K562 (cell line): Measurements from ENCODE around the gene TMEM116. TPM values are rescaled to one million over a fixed set of nuclear protein-coding genes. Genes with fewer than 3 reads are reported as not detected.

Experiments
- CCNT2 ChIP-seq: IDR thresholded peaks from 2 replicates; pipeline ENCODE4 v1.6.1; 2011; ENCODE audit warnings: borderline replicate concordance, low read depth, mild to moderate bottlenecking, moderate library complexity, mixed read lengths, low read length; ENCODE audit not compliant: insufficient read length; ENCODE audit errors: extremely low read depth
- CTBP1 ChIP-seq: fragments of 450-650 bp; IDR thresholded peaks from 2 replicates; pipeline ENCODE4 v1.6.1; 2016; ENCODE audit warnings: borderline replicate concordance
- FOXJ2 ChIP-seq: fragments of 200-800 bp; sonication (Bioruptor generic); IDR thresholded peaks from 2 replicates; pipeline ENCODE4 v1.6.1; 2016; ENCODE audit warnings: missing genetic modification characterization, missing compliant biosample characterization
- GATA2 ChIP-seq: sonication (generic); formaldehyde crosslinking; IDR thresholded peaks from 2 replicates; pipeline ENCODE4 v1.4.0; 2020; ENCODE audit warnings: mild to moderate bottlenecking, missing genetic modification reagents
- HCFC1 ChIP-seq: IDR thresholded peaks from 2 replicates; pipeline ENCODE4 v1.6.1; 2012; ENCODE audit warnings: low read depth, low read length, improper control_type of control experiment
- KAT8 ChIP-seq: fragments of 450-650 bp; IDR thresholded peaks from 2 replicates; pipeline ENCODE4 v1.6.1; 2016; ENCODE audit warnings: low read depth, mild to moderate bottlenecking
- MXI1 ChIP-seq: IDR thresholded peaks from 2 replicates; pipeline ENCODE4 v1.6.1; 2011; ENCODE audit warnings: low read depth, mild to moderate bottlenecking, improper control_type of control experiment, low read length
- NR4A1 ChIP-seq, 2 experiments: fragments of 250-450 bp in 1 of 2; fragments of 450-650 bp in 1 of 2; sonication (Bioruptor Pico) in 1 of 2; IDR thresholded peaks; 2 replicates each; pipeline versions ENCODE4 v1.4.0 to v1.6.1; 2016 to 2020; ENCODE audit warnings: mild to moderate bottlenecking in 2 of 2, missing compliant biosample characterization in 1 of 2, missing genetic modification characterization in 1 of 2, moderate library complexity in 1 of 2
- RUNX1 ChIP-seq: sonication (generic); IDR thresholded peaks from 2 replicates; pipeline ENCODE4 v1.6.1; 2016; ENCODE audit warnings: antibody characterized with exemption, low read depth
- SREBF1 ChIP-seq: fragments of 150-350 bp; IDR thresholded peaks from 2 replicates; pipeline ENCODE4 v1.6.1; 2014; ENCODE audit warnings: antibody characterized with exemption, low read depth, low read length, borderline replicate concordance
- ZC3H11A ChIP-seq: IDR thresholded peaks from 2 replicates; pipeline ENCODE4 v1.6.1; 2012; ENCODE audit warnings: low read depth, low read length, improper control_type of control experiment
- ZNF431 ChIP-seq: sonication (generic); formaldehyde crosslinking; IDR thresholded peaks from 2 replicates; pipeline ENCODE4 v1.8.0; 2022; ENCODE audit warnings: mild to moderate bottlenecking, missing genetic modification reagents
- polyA plus RNA-seq, 8 experiments: library from polyadenylated mRNA; depleted of rRNA in 4 of 8; stranded (reverse) in 5 of 8; unstranded in 3 of 8; fragments of >200 nt; fragmentation: Nextera tagmentation in 2 of 8; fragmentation: Illumina TruSeq in 1 of 8; extraction: Ambion mirVana in 2 of 8; extraction: Trizol in 1 of 8; gene quantifications; 2 replicates each; pipeline versions ENCODE4 v1.2.1 to v1.2.3, GENCODE V29; 2011 to 2014; ENCODE audit warnings: inconsistent platforms in 1 of 8, missing spikeins in 1 of 8
- total RNA-seq, 7 experiments: library from RNA; depleted of rRNA in 6 of 7; stranded (reverse); fragments of >200 nt in 6 of 7; fragmentation: Illumina TruSeq in 2 of 7; extraction: Trizol in 2 of 7; gene quantifications; 2 replicates each; pipeline versions ENCODE4 v1.2.1 to v1.2.3, GENCODE V29; 2011 to 2021; ENCODE audit warnings: low replicate concordance in 1 of 7
- TF ChIP-seq, protein P1 (sequence below): sonication (generic); formaldehyde crosslinking; IDR thresholded peaks from 2 replicates; pipeline ENCODE4 v1.8.0; 2022; ENCODE audit warnings: missing genetic modification reagents, mild to moderate bottlenecking, moderate library complexity, borderline replicate concordance
- TF ChIP-seq, protein P2 (sequence below): sonication (generic); formaldehyde crosslinking; IDR thresholded peaks from 2 replicates; pipeline ENCODE4 v1.8.1; 2023; ENCODE audit warnings: mild to moderate bottlenecking, missing genetic modification reagents
- TF ChIP-seq, protein P3 (sequence below): fragments of 450-650 bp; IDR thresholded peaks from 2 replicates; pipeline ENCODE4 v1.6.1; 2014; ENCODE audit warnings: low read depth, mild to moderate bottlenecking, moderate library complexity, borderline replicate concordance
- TF ChIP-seq, protein P4 (sequence below): fragments of 250-450 bp; sonication (Bioruptor Pico); IDR thresholded peaks from 2 replicates; pipeline ENCODE4 v1.8.0; 2021; ENCODE audit warnings: borderline replicate concordance, mild to moderate bottlenecking, moderate library complexity; ENCODE audit not compliant: poor library complexity, severe bottlenecking
- TF ChIP-seq, protein P5 (sequence below), 2 experiments: IDR thresholded peaks; 2 replicates each; pipeline ENCODE4 v1.6.1; 2011; ENCODE audit warnings: borderline replicate concordance in 1 of 2, control low read depth in 1 of 2, low read depth in 1 of 2, low read length in 1 of 2, mild to moderate bottlenecking in 1 of 2, mixed read lengths in 1 of 2, moderate library complexity in 1 of 2; ENCODE audit not compliant: insufficient read depth in 1 of 2, insufficient read length in 1 of 2, poor library complexity in 1 of 2, severe bottlenecking in 1 of 2; ENCODE audit errors: extremely low read depth in 1 of 2

Gene TMEM116
- total and polyA plus RNA-seq, 9 of the 15 experiments (the other 6 are each of a cell fraction or from before 2014, with no cell fraction given), result 5.2 to 78.6 (median 13.9) TPM

DNA sequence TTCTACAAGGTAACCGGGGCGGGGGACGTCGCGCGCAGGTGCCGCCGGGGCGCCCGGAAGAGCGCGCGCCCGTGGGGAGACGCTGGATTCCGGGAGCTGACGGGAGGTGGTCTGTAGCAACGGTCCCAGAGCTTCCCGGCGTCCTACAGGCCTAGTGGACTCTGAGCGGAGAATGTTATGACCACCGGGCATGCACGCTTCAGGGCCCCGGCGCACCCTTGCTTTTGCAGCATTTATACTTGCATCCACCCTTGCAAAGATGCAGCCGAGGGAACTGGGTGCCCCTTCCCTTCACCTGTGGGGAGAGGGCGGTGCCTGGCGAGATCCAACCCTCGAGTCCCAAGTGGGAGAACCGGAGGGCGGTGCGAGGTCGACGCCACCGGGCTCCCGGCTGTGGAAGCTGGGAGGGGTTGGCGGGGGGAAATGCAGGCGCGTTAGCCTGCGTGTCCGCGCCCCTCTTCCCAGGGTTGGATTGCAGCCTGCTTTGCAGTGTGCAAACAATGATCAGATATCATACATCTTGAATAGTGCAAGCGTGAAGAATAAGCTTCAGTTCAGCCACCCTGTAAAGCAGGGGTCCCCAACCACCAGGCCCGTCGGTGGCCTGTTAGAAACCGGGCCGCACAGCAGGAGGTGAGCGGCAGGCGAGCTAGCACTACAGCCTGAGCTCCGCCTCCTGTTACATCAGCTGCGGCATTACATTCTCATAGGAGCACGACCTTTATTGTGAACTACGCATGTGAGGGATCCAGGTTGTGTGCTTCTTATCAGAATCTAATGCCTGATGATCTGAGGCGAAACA is 837 bp upstream of the TMEM116 start (continued):
- TF ChIP-seq, protein P1, sequence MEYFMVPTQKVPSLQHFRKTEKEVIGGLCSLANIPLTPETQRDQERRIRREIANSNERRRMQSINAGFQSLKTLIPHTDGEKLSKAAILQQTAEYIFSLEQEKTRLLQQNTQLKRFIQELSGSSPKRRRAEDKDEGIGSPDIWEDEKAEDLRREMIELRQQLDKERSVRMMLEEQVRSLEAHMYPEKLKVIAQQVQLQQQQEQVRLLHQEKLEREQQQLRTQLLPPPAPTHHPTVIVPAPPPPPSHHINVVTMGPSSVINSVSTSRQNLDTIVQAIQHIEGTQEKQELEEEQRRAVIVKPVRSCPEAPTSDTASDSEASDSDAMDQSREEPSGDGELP, result peak; percentile 88
- TF ChIP-seq, protein P2, sequence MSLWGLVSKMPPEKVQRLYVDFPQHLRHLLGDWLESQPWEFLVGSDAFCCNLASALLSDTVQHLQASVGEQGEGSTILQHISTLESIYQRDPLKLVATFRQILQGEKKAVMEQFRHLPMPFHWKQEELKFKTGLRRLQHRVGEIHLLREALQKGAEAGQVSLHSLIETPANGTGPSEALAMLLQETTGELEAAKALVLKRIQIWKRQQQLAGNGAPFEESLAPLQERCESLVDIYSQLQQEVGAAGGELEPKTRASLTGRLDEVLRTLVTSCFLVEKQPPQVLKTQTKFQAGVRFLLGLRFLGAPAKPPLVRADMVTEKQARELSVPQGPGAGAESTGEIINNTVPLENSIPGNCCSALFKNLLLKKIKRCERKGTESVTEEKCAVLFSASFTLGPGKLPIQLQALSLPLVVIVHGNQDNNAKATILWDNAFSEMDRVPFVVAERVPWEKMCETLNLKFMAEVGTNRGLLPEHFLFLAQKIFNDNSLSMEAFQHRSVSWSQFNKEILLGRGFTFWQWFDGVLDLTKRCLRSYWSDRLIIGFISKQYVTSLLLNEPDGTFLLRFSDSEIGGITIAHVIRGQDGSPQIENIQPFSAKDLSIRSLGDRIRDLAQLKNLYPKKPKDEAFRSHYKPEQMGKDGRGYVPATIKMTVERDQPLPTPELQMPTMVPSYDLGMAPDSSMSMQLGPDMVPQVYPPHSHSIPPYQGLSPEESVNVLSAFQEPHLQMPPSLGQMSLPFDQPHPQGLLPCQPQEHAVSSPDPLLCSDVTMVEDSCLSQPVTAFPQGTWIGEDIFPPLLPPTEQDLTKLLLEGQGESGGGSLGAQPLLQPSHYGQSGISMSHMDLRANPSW (CRISPR knock-in tag), result no peak; the same call in 1 of the 2 replicates
- TF ChIP-seq GATA2 (CRISPR knock-in tag), result 0 out of 2 replicates have a peak, but pooled peaks have one; percentile 33
- peak; percentile 26; the same call in 1 of the 2 replicates for TF ChIP-seq MXI1
- TF ChIP-seq NR4A1 (CRISPR knock-in tag; IDR thresholded peaks at IDR 0.05), result no peak
- 0 out of 2 replicates have a peak, but pooled peaks have one; percentile 44 for TF ChIP-seq NR4A1 (tag; IDR thresholded peaks at IDR 0.05)
- TF ChIP-seq FOXJ2, result 0 out of 2 replicates have a peak, but pooled peaks have one; percentile 9
- peak; percentile 72; the same call in 1 of the 2 replicates for TF ChIP-seq ZNF431 (CRISPR knock-in tag)
- peak; percentile 64 for TF ChIP-seq CTBP1
- TF ChIP-seq, protein P3, sequence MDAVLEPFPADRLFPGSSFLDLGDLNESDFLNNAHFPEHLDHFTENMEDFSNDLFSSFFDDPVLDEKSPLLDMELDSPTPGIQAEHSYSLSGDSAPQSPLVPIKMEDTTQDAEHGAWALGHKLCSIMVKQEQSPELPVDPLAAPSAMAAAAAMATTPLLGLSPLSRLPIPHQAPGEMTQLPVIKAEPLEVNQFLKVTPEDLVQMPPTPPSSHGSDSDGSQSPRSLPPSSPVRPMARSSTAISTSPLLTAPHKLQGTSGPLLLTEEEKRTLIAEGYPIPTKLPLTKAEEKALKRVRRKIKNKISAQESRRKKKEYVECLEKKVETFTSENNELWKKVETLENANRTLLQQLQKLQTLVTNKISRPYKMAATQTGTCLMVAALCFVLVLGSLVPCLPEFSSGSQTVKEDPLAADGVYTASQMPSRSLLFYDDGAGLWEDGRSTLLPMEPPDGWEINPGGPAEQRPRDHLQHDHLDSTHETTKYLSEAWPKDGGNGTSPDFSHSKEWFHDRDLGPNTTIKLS, result no peak
- TF ChIP-seq SREBF1, result no peak
- TF ChIP-seq ZC3H11A, result no peak
- TF ChIP-seq KAT8, result no peak
- TF ChIP-seq RUNX1, result no peak
- TF ChIP-seq CCNT2, result peak; percentile 12
- TF ChIP-seq, protein P4, sequence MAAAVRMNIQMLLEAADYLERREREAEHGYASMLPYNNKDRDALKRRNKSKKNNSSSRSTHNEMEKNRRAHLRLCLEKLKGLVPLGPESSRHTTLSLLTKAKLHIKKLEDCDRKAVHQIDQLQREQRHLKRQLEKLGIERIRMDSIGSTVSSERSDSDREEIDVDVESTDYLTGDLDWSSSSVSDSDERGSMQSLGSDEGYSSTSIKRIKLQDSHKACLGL (CRISPR knock-in tag), result no peak
- TF ChIP-seq, protein P5, sequence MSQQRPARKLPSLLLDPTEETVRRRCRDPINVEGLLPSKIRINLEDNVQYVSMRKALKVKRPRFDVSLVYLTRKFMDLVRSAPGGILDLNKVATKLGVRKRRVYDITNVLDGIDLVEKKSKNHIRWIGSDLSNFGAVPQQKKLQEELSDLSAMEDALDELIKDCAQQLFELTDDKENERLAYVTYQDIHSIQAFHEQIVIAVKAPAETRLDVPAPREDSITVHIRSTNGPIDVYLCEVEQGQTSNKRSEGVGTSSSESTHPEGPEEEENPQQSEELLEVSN (IDR thresholded peaks at IDR 0.05; ENCODE audit: borderline replicate concordance in 1 of 2, extremely low read depth in 1 of 2, insufficient read depth in 1 of 2, insufficient read length in 1 of 2, low read depth in 1 of 2, low read length in 1 of 2, poor library complexity in 1 of 2, severe bottlenecking in 1 of 2), result peak in 1 of 2 experiments; percentile 60
- 0 out of 2 replicates have a peak, but pooled peaks have one; percentile 11 for TF ChIP-seq HCFC1
